Liver (tissue), 9 donors: ENCODE measurements around the gene PMPCB. TPM values are rescaled to one million over a fixed set of nuclear protein-coding genes. Genes with fewer than 3 reads are reported as not detected.
"Not testable (repeated sequence)": the region's sequence is repeated elsewhere in the genome, so short reads cannot be mapped to it uniquely, and the experiment has no call there.

ENCODE experiments used
- DNase-seq: peaks from one replicate; pipeline ENCODE4 v3.0.0-alpha.2; 2017; ENCODE audit warnings: low spot score
- H3K27ac ChIP-seq, 2 donors: one replicate each; pipeline ENCODE4 v1.7.0; 2013; ENCODE audit warnings: inconsistent platforms in 2 of 2, low read length in 2 of 2, control low read depth in 1 of 2, low read depth in 1 of 2, mild to moderate bottlenecking in 1 of 2
- H3K27me3 ChIP-seq, 4 donors: one replicate each; pipeline versions ENCODE4 v1.6.1 to v1.7.0; 2013; ENCODE audit warnings: low read length in 3 of 4, inconsistent platforms in 1 of 4, mild to moderate bottlenecking in 1 of 4, moderate library complexity in 1 of 4; ENCODE audit not compliant: control insufficient read depth in 4 of 4, insufficient read depth in 4 of 4
- H3K36me3 ChIP-seq, 4 donors: one replicate each; pipeline versions ENCODE4 v1.6.1 to v1.7.0; 2013; ENCODE audit warnings: low read length in 3 of 4, mild to moderate bottlenecking in 3 of 4, low read depth in 1 of 4, moderate library complexity in 1 of 4; ENCODE audit not compliant: control insufficient read depth in 4 of 4, insufficient read depth in 3 of 4
- H3K4me1 ChIP-seq, 4 donors: one replicate each; pipeline versions ENCODE4 v1.6.1 to v1.7.0; 2013; ENCODE audit warnings: low read length in 3 of 4, mild to moderate bottlenecking in 3 of 4, moderate library complexity in 1 of 4; ENCODE audit not compliant: control insufficient read depth in 4 of 4, insufficient read depth in 4 of 4
- H3K4me3 ChIP-seq, 3 donors: one replicate each; pipeline versions ENCODE4 v1.6.1 to v1.7.0; 2013; ENCODE audit warnings: low read length in 3 of 3, control low read depth in 1 of 3, low read depth in 1 of 3, mild to moderate bottlenecking in 1 of 3
- H3K9ac ChIP-seq, 2 donors: one replicate each; pipeline ENCODE4 v1.7.0; 2013; ENCODE audit warnings: low read length in 2 of 2, mild to moderate bottlenecking in 2 of 2, moderate library complexity in 2 of 2, control low read depth in 1 of 2, low read depth in 1 of 2
- H3K9me3 ChIP-seq, 4 donors: one replicate each; pipeline versions ENCODE4 v1.6.1 to v1.7.0; 2013; ENCODE audit warnings: low read length in 3 of 4; ENCODE audit not compliant: control insufficient read depth in 4 of 4
- ATF3 ChIP-seq: IDR thresholded peaks from 2 replicates; pipeline ENCODE4 v1.6.1; 2016; ENCODE audit warnings: antibody characterized with exemption
- CTCF ChIP-seq: fragments of 150-350 bp; IDR thresholded peaks from 2 replicates; pipeline ENCODE4 v1.5.1; 2017; ENCODE audit warnings: improper control_type of control experiment, low read depth, low read length; ENCODE audit not compliant: missing input control
- EGR1 ChIP-seq, 2 donors: IDR thresholded peaks; 2 replicates each; pipeline ENCODE4 v1.6.1; 2016 to 2018; ENCODE audit warnings: antibody characterized with exemption in 2 of 2, low read depth in 2 of 2
- FOXA1 ChIP-seq: IDR thresholded peaks from 2 replicates; pipeline ENCODE4 v1.6.1; 2016; ENCODE audit warnings: antibody characterized with exemption
- FOXA2 ChIP-seq: IDR thresholded peaks from 2 replicates; pipeline ENCODE4 v1.6.1; 2016; ENCODE audit warnings: antibody characterized with exemption
- GABPA ChIP-seq, 2 donors: IDR thresholded peaks in 1 of 2; conservative IDR thresholded peaks in 1 of 2; 2 replicates each; pipeline ENCODE4 v1.6.1; 2016; ENCODE audit warnings: antibody characterized with exemption in 2 of 2, mild to moderate bottlenecking in 1 of 2, moderate library complexity in 1 of 2
- HNF4A ChIP-seq, 2 donors: conservative IDR thresholded peaks; 2 replicates each; pipeline ENCODE4 v1.6.1; 2016; ENCODE audit warnings: antibody characterized with exemption in 2 of 2, mild to moderate bottlenecking in 2 of 2
- HNF4G ChIP-seq: IDR thresholded peaks from 2 replicates; pipeline ENCODE4 v1.6.1; 2016; ENCODE audit warnings: antibody characterized with exemption
- JUND ChIP-seq, 2 donors: IDR thresholded peaks; 2 replicates each; pipeline ENCODE4 v1.6.1; 2016; ENCODE audit warnings: antibody characterized with exemption in 2 of 2
- NR2F2 ChIP-seq: IDR thresholded peaks from 2 replicates; pipeline ENCODE4 v1.6.1; 2016; ENCODE audit warnings: antibody characterized with exemption
- RAD21 ChIP-seq, 2 donors: IDR thresholded peaks; 2 replicates each; pipeline ENCODE4 v1.6.1; 2016; ENCODE audit warnings: antibody characterized with exemption in 2 of 2, mild to moderate bottlenecking in 2 of 2
- RXRA ChIP-seq, 2 donors: IDR thresholded peaks; 2 replicates each; pipeline ENCODE4 v1.6.1; 2017 to 2018; ENCODE audit warnings: antibody characterized with exemption in 2 of 2, mild to moderate bottlenecking in 1 of 2
- SP1 ChIP-seq: IDR thresholded peaks from 2 replicates; pipeline ENCODE4 v1.6.1; 2018; ENCODE audit warnings: antibody characterized with exemption, mild to moderate bottlenecking
- TAF1 ChIP-seq: conservative IDR thresholded peaks from 2 replicates; pipeline ENCODE4 v1.6.1; 2016; ENCODE audit warnings: antibody characterized with exemption, mild to moderate bottlenecking
- YY1 ChIP-seq: IDR thresholded peaks from 2 replicates; pipeline ENCODE4 v1.6.1; 2016; ENCODE audit warnings: antibody characterized with exemption, mild to moderate bottlenecking
- ZBTB33 ChIP-seq: IDR thresholded peaks from 2 replicates; pipeline ENCODE4 v1.6.1; 2016; ENCODE audit warnings: antibody characterized with exemption
- WGBS: extraction: QIAGEN DNeasy Blood & Tissue Kit; methylation state at CpG from one replicate; pipeline ENCODE4 v1.1.7; 2013; 5-methylcytosine and 5-hydroxymethylcytosine counted together
- polyA plus RNA-seq, 2 donors: library from polyadenylated mRNA; stranded (reverse) in 1 of 2; unstranded in 1 of 2; fragments of 200-250 nt in 1 of 2; fragments of >200 nt in 1 of 2; fragmentation: Nextera tagmentation in 1 of 2; extraction: Ambion mirVana in 1 of 2; gene quantifications; one replicate each; pipeline versions ENCODE4 v1.2.1 to v1.2.3, GENCODE V29; 2013 to 2015
- total RNA-seq, 2 donors: library from RNA; depleted of rRNA; stranded (reverse); fragments of >200 nt; gene quantifications; one replicate each; pipeline ENCODE4 v1.2.3, GENCODE V29; 2014
- TF ChIP-seq, protein P1 (sequence below): IDR thresholded peaks from 2 replicates; pipeline ENCODE4 v1.6.1; 2016; ENCODE audit warnings: antibody characterized with exemption, mild to moderate bottlenecking
- TF ChIP-seq, protein P2 (sequence below): IDR thresholded peaks from 2 replicates; pipeline ENCODE4 v1.6.1; 2016; ENCODE audit warnings: antibody characterized with exemption
- donor health status: healthy.
- donor health status: healthy.
- donor health status: healthy.
- donor health status: healthy.
- donor health status: healthy.

The PMPCB gene, protein sequence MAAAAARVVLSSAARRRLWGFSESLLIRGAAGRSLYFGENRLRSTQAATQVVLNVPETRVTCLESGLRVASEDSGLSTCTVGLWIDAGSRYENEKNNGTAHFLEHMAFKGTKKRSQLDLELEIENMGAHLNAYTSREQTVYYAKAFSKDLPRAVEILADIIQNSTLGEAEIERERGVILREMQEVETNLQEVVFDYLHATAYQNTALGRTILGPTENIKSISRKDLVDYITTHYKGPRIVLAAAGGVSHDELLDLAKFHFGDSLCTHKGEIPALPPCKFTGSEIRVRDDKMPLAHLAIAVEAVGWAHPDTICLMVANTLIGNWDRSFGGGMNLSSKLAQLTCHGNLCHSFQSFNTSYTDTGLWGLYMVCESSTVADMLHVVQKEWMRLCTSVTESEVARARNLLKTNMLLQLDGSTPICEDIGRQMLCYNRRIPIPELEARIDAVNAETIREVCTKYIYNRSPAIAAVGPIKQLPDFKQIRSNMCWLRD
- total RNA-seq: 10 to 100 TPM; 43.3 to 51.0 TPM
- 10 to 100 TPM; 56.5 to 59.9 TPM for polyA plus RNA-seq

- peak; percentile 96 for DNase-seq
- Histone ChIP-seq H3K4me1 (peaks cover 1 to 21% (median 18%) of the 10 kb centered on the region in 4 donors), H3K4me3 (peak within 1 kb of the TSS; percentile 66 to 86 (median 82)), H3K27me3 (no peaks in the 10 kb centered on the region), H3K27ac (peak within 1 kb of the TSS; percentile 93 to 95), H3K36me3 (peaks cover 0 to 22% (median 19%) of the 10 kb centered on the region in 4 donors), H3K9ac (peak within 1 kb of the TSS; percentile 61 to 89), H3K9me3 (no peaks in the 10 kb centered on the region)
- WGBS: 2% methylated on average over 52 of the region's 52 CpGs
- TF ChIP-seq GABPA (IDR thresholded peaks at IDR 0.05 in 1 of 2, conservative IDR thresholded peaks at IDR 0.05 in 1 of 2) (peak; percentile 61 to 91), TAF1 (no peak), EGR1 (IDR thresholded peaks at IDR 0.05; ENCODE audit: low read depth in 2 of 2) (no peak), FOXA1 (no peak), ATF3 (no peak), YY1 (peak; percentile 99), HNF4G (no peak), CTCF (peak; percentile 99), FOXA2 (no peak), ZBTB33 (no peak), JUND (IDR thresholded peaks at IDR 0.05) (no peak), HNF4A (conservative IDR thresholded peaks at IDR 0.05) (peak; percentile 3 to 67), SP1 (peak; percentile 60), NR2F2 (peak; percentile 99), RAD21 (IDR thresholded peaks at IDR 0.05) (peak; percentile 88 to 91), RXRA (IDR thresholded peaks at IDR 0.05) (peak; percentile 70 to 91)
- TF ChIP-seq, protein P1, sequence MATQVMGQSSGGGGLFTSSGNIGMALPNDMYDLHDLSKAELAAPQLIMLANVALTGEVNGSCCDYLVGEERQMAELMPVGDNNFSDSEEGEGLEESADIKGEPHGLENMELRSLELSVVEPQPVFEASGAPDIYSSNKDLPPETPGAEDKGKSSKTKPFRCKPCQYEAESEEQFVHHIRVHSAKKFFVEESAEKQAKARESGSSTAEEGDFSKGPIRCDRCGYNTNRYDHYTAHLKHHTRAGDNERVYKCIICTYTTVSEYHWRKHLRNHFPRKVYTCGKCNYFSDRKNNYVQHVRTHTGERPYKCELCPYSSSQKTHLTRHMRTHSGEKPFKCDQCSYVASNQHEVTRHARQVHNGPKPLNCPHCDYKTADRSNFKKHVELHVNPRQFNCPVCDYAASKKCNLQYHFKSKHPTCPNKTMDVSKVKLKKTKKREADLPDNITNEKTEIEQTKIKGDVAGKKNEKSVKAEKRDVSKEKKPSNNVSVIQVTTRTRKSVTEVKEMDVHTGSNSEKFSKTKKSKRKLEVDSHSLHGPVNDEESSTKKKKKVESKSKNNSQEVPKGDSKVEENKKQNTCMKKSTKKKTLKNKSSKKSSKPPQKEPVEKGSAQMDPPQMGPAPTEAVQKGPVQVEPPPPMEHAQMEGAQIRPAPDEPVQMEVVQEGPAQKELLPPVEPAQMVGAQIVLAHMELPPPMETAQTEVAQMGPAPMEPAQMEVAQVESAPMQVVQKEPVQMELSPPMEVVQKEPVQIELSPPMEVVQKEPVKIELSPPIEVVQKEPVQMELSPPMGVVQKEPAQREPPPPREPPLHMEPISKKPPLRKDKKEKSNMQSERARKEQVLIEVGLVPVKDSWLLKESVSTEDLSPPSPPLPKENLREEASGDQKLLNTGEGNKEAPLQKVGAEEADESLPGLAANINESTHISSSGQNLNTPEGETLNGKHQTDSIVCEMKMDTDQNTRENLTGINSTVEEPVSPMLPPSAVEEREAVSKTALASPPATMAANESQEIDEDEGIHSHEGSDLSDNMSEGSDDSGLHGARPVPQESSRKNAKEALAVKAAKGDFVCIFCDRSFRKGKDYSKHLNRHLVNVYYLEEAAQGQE: peak; percentile 66
- TF ChIP-seq, protein P2, sequence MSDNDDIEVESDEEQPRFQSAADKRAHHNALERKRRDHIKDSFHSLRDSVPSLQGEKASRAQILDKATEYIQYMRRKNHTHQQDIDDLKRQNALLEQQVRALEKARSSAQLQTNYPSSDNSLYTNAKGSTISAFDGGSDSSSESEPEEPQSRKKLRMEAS: no peak
Observed at GRCh38 chr7:103296901-103297836, at the start of gene PMPCB. Gene PMPCB, plus strand, starts transcription at chr7:103297435. Its CDS starts 25 bp downstream, at chr7:103297460.

DNA sequence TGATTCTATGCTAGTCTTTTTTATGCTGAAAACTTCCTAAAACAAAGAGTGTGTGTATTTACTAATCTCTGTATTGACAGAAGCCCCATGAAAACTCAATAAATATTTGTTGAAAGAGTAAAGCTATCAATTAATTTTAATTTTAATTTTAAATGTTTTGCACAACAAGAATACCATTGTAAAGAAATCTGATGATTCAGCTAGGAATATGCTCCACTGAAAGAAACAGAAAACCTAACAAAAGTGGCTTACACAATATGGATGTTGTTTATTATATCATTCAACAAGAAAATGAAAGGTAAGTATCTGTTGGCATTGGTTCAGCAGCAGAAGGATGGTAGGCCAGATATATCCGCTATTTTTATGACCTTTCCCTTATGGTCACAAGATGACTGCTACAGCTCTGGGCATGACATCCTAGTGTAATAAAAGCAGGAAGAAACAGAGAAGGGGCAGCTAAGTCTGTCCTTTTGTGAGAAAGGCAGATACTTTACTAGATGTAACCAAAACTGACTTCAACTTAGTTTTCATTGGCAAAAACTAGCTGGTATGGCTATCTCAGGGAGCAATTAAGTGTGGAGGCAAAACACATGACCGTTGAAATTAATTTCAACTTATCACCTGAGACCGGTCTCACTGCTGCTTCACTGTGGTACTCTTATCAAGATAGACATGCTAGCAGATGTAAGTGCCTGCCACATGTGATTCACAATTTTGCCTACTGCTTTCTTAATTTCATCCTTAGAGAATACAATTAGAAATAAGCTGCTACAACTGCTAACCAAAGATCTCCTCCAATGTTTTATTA is 43.3 kb upstream of the PMPCB start:
- H3K4me1 ChIP-seq, H3K4me3 ChIP-seq, H3K9ac ChIP-seq, H3K27ac ChIP-seq, H3K27me3 ChIP-seq, DNase-seq, H3K36me3 ChIP-seq, H3K9me3 ChIP-seq: not testable (repeated sequence)
- WGBS: 56% methylated on average over 3 of the region's 3 CpGs
